ENCODE data around the gene OBSCN.

OBSCN gene

GRCh38 chr1:228378090-228378872 is 170.4 kb downstream of the OBSCN start:
- Mint-ChIP-seq H3K4me3 (peak overlapping the region; percentile 81), H3K4me1 (ENCODE audit: low read depth) (peaks cover 6% of the 10 kb centered on the region), H3K9me3 (no peaks in the 10 kb centered on the region), H3K36me3 (ENCODE audit: low read depth) (no peaks in the 10 kb centered on the region), H3K27ac (no peak overlapping the region), H3K27me3 (ENCODE audit: low read depth) (peaks cover 35% of the 10 kb centered on the region)

GRCh38 chr1:228378873-228379460 is 171.1 kb downstream of the OBSCN start:
- Mint-ChIP-seq H3K27ac (peak overlapping the region; percentile 68), H3K36me3 (ENCODE audit: low read depth) (no peaks in the 10 kb centered on the region), H3K27me3 (ENCODE audit: low read depth) (peaks cover 35% of the 10 kb centered on the region), H3K9me3 (no peaks in the 10 kb centered on the region), H3K4me1 (ENCODE audit: low read depth) (peaks cover 6% of the 10 kb centered on the region), H3K4me3 (peak overlapping the region; percentile 81)

GRCh38 chr1:228379666-228380065 is 171.8 kb downstream of the OBSCN start:
- no peak overlapping the region for H3K4me3 Mint-ChIP-seq
- H3K27me3 Mint-ChIP-seq (ENCODE audit: low read depth), result peaks cover 35% of the 10 kb centered on the region
- no peak overlapping the region for H3K27ac Mint-ChIP-seq
- H3K4me1 Mint-ChIP-seq (ENCODE audit: low read depth), result peaks cover 6% of the 10 kb centered on the region
- H3K36me3 Mint-ChIP-seq (ENCODE audit: low read depth), result no peaks in the 10 kb centered on the region
- H3K9me3 Mint-ChIP-seq, result no peaks in the 10 kb centered on the region

- H3K36me3 Mint-ChIP-seq (ENCODE audit: low read depth), result no peaks in the 10 kb centered on the region
- peaks cover 45% of the 10 kb centered on the region for H3K27me3 Mint-ChIP-seq (ENCODE audit: low read depth)
- H3K4me1 Mint-ChIP-seq (ENCODE audit: low read depth), result peaks cover 6% of the 10 kb centered on the region
- no peak overlapping the region for H3K27ac Mint-ChIP-seq
- no peak overlapping the region for H3K4me3 Mint-ChIP-seq
- H3K9me3 Mint-ChIP-seq, result no peaks in the 10 kb centered on the region
Measured at GRCh38 chr1:228381356-228381755, 173.5 kb downstream of the OBSCN start.

- no peak overlapping the region for H3K27ac Mint-ChIP-seq
- peaks cover 5% of the 10 kb centered on the region for H3K4me1 Mint-ChIP-seq (ENCODE audit: low read depth)
Measured at GRCh38 chr1:228383773-228384172, 175.9 kb downstream of the OBSCN start.

GRCh38 chr1:228385232-228385631 is 177.4 kb downstream of the OBSCN start:
- Mint-ChIP-seq H3K4me3 (no peak overlapping the region), H3K9me3 (no peaks in the 10 kb centered on the region), H3K36me3 (ENCODE audit: low read depth) (no peaks in the 10 kb centered on the region), H3K27me3 (ENCODE audit: low read depth) (peaks cover 29% of the 10 kb centered on the region), H3K27ac (no peak overlapping the region), H3K4me1 (ENCODE audit: low read depth) (no peaks in the 10 kb centered on the region)

More at GRCh38 chr1:228383773-228384172, 175.9 kb downstream of the OBSCN start:
- Mint-ChIP-seq H3K9me3 (no peaks in the 10 kb centered on the region), H3K4me3 (no peak overlapping the region), H3K27me3 (ENCODE audit: low read depth) (peaks cover 42% of the 10 kb centered on the region), H3K36me3 (ENCODE audit: low read depth) (no peaks in the 10 kb centered on the region)

GRCh38 chr1:228387321-228387720 is 179.5 kb downstream of the OBSCN start:
- Mint-ChIP-seq H3K27ac (no peak overlapping the region), H3K36me3 (ENCODE audit: low read depth) (peaks cover under 1% of the 10 kb centered on the region), H3K9me3 (no peaks in the 10 kb centered on the region), H3K4me3 (no peak overlapping the region), H3K4me1 (ENCODE audit: low read depth) (peaks cover under 1% of the 10 kb centered on the region), H3K27me3 (ENCODE audit: low read depth) (peaks cover 17% of the 10 kb centered on the region)

- Mint-ChIP-seq H3K27me3 (ENCODE audit: low read depth) (peaks cover 3% of the 10 kb centered on the region), H3K27ac (no peak overlapping the region), H3K36me3 (ENCODE audit: low read depth) (peaks cover 5% of the 10 kb centered on the region), H3K9me3 (no peaks in the 10 kb centered on the region), H3K4me1 (ENCODE audit: low read depth) (peaks cover 2% of the 10 kb centered on the region), H3K4me3 (no peak overlapping the region)
Measured at GRCh38 chr1:228390649-228391048, 182.8 kb downstream of the OBSCN start.

GRCh38 chr1:228391411-228392020 is 183.7 kb downstream of the OBSCN start:
- Mint-ChIP-seq H3K36me3 (ENCODE audit: low read depth) (peaks cover 13% of the 10 kb centered on the region), H3K27ac (no peak overlapping the region), H3K4me3 (no peak overlapping the region), H3K4me1 (ENCODE audit: low read depth) (peaks cover 4% of the 10 kb centered on the region), H3K27me3 (ENCODE audit: low read depth) (no peaks in the 10 kb centered on the region), H3K9me3 (no peaks in the 10 kb centered on the region)

GRCh38 chr1:228392111-228392936 is 184.5 kb downstream of the OBSCN start:
- Mint-ChIP-seq H3K4me3 (no peak overlapping the region), H3K27ac (no peak overlapping the region), H3K36me3 (ENCODE audit: low read depth) (peaks cover 14% of the 10 kb centered on the region), H3K27me3 (ENCODE audit: low read depth) (no peaks in the 10 kb centered on the region), H3K4me1 (ENCODE audit: low read depth) (peaks cover 4% of the 10 kb centered on the region), H3K9me3 (no peaks in the 10 kb centered on the region)

- peaks cover 11% of the 10 kb centered on the region for H3K4me1 Mint-ChIP-seq (ENCODE audit: low read depth)
- no peak overlapping the region for H3K4me3 Mint-ChIP-seq
- H3K27me3 Mint-ChIP-seq (ENCODE audit: low read depth), result no peaks in the 10 kb centered on the region
- no peak overlapping the region for H3K27ac Mint-ChIP-seq
- H3K36me3 Mint-ChIP-seq (ENCODE audit: low read depth), result peaks cover 22% of the 10 kb centered on the region
- H3K9me3 Mint-ChIP-seq, result no peaks in the 10 kb centered on the region
Measured at GRCh38 chr1:228393268-228393701, 185.4 kb downstream of the OBSCN start.

- H3K9me3 Mint-ChIP-seq, result no peaks in the 10 kb centered on the region
- peaks cover 25% of the 10 kb centered on the region for H3K36me3 Mint-ChIP-seq (ENCODE audit: low read depth)
Measured at GRCh38 chr1:228393811-228394570, 186.1 kb downstream of the OBSCN start.

GRCh38 chr1:228394571-228395394 is 186.9 kb downstream of the OBSCN start:
- Mint-ChIP-seq H3K27me3 (ENCODE audit: low read depth) (no peaks in the 10 kb centered on the region), H3K9me3 (no peaks in the 10 kb centered on the region), H3K27ac (no peak overlapping the region), H3K4me3 (no peak overlapping the region), H3K36me3 (ENCODE audit: low read depth) (peaks cover 28% of the 10 kb centered on the region), H3K4me1 (ENCODE audit: low read depth) (peaks cover 11% of the 10 kb centered on the region)

More at GRCh38 chr1:228393811-228394570, 186.1 kb downstream of the OBSCN start:
- Mint-ChIP-seq H3K27ac (no peak overlapping the region), H3K4me3 (no peak overlapping the region), H3K27me3 (ENCODE audit: low read depth) (no peaks in the 10 kb centered on the region), H3K4me1 (ENCODE audit: low read depth) (peaks cover 11% of the 10 kb centered on the region)
